Caki2 (cell line): ENCODE data around the gene HAS3. TPM values are rescaled to one million over a fixed set of nuclear protein-coding genes. Genes with fewer than 3 reads are reported as not detected.
A peak's percentile ranks its signal among the peaks of the same experiment; 100 is the strongest.

Source experiments
- DNase-seq: peaks from one replicate; pipeline ENCODE4 v3.0.0-alpha.2; 2015; ENCODE audit warnings: low read depth
- in situ Hi-C: cut with HindIII; loops from 2 replicates; pipeline ENCODE4 v1.10.0; 2016; ENCODE audit warnings: low sequenced_read_pairs, low pct_unique_long_range_greater_than_20kb, mixed read lengths
- total RNA-seq: library from RNA; depleted of rRNA; stranded (reverse); fragments of >200 nt; shearing (Covaris generic); gene quantifications from 2 replicates; pipeline ENCODE4 v1.2.3, GENCODE V29; 2014; ENCODE audit warnings: low replicate concordance

Gene HAS3
- total RNA-seq, 1 experiment from 2014 or later: 35.9 TPM

GRCh38 chr16:69085032-69085695 is 20.3 kb upstream of the HAS3 start:
- in situ Hi-C loops: no loop called here
- DNase-seq: no peak

GRCh38 chr16:69087161-69087581 is 18.3 kb upstream of the HAS3 start:
- no peak for DNase-seq
- in situ Hi-C loops: no loop called here

- DNase-seq: no peak
- in situ Hi-C loops: no loop called here
Measured at GRCh38 chr16:69088684-69089083, 16.8 kb upstream of the HAS3 start.

- in situ Hi-C loops: no loop called here
- DNase-seq: peak; percentile 48
Measured at GRCh38 chr16:69089091-69089910, 16.2 kb upstream of the HAS3 start.

- in situ Hi-C loops: no loop called here
- no peak for DNase-seq
Measured at GRCh38 chr16:69093974-69094373, 11.5 kb upstream of the HAS3 start.

- in situ Hi-C loops: no loop called here
- DNase-seq: no peak
Measured at GRCh38 chr16:69094501-69094900, 11.0 kb upstream of the HAS3 start.

GRCh38 chr16:69095193-69095592 is 10.3 kb upstream of the HAS3 start:
- in situ Hi-C loops: no loop called here
- DNase-seq: no peak

- in situ Hi-C loops: loop anchor here (10.0 kb wide), 1 partner anchor 105 kb away; no protein-coding TSS in a partner anchor
- DNase-seq: peak; percentile 79
Measured at GRCh38 chr16:69100071-69100691, 5.3 kb upstream of the HAS3 start.

- in situ Hi-C loops: loop anchor here (10.0 kb wide), 1 partner anchor 112 kb away; no protein-coding TSS in a partner anchor
- DNase-seq: no peak
Measured at GRCh38 chr16:69106491-69107315, 1.2 kb downstream of the HAS3 start.

GRCh38 chr16:69107316-69107962 is 2.0 kb downstream of the HAS3 start:
- in situ Hi-C loops: loop anchor here (10.0 kb wide), 1 partner anchor 113 kb away; no protein-coding TSS in a partner anchor
- peak; percentile 56 for DNase-seq

- in situ Hi-C loops: loop anchor here (10.0 kb wide), 1 partner anchor 113 kb away; no protein-coding TSS in a partner anchor
- no peak for DNase-seq
Measured at GRCh38 chr16:69108064-69108904, 2.8 kb downstream of the HAS3 start.

GRCh38 chr16:69108905-69109252 is 3.4 kb downstream of the HAS3 start:
- no peak for DNase-seq
- in situ Hi-C loops: loop anchor here (10.0 kb wide), 1 partner anchor 114 kb away; no protein-coding TSS in a partner anchor

GRCh38 chr16:69109486-69110270 is 4.2 kb downstream of the HAS3 start:
- in situ Hi-C loops: loop anchor here (10.0 kb wide), 1 partner anchor 115 kb away; no protein-coding TSS in a partner anchor
- no peak for DNase-seq

- in situ Hi-C loops: no loop called here
Measured at GRCh38 chr16:69110406-69110805, 5.0 kb downstream of the HAS3 start.

GRCh38 chr16:69111216-69111875 is 5.9 kb downstream of the HAS3 start:
- in situ Hi-C loops: no loop called here
- DNase-seq: no peak

More at GRCh38 chr16:69110406-69110805, 5.0 kb downstream of the HAS3 start:
- no peak for DNase-seq

GRCh38 chr16:69111876-69112230 is 6.4 kb downstream of the HAS3 start:
- in situ Hi-C loops: no loop called here
- no peak for DNase-seq
